ENCODE data around the gene PCK1. TPM values are rescaled to one million over a fixed set of nuclear protein-coding genes. Genes with fewer than 3 reads are reported as not detected.
A peak's percentile ranks its signal among the peaks of the same experiment; 100 is the strongest.

Gene PCK1
- total RNA-seq, 2 donors from 2014 or later = 272 TPM

- H3K9ac ChIP-seq (ENCODE audit: low read depth in 2 of 2, low read length in 2 of 2) = no peak overlapping the region
- peaks cover 8% of the 10 kb centered on the region for H3K4me1 ChIP-seq
- no peaks in the 10 kb centered on the region for H3K9me3 ChIP-seq
- H3K27me3 ChIP-seq = no peaks in the 10 kb centered on the region
- intact Hi-C loops (cut with DNase I) = no loop called here
- H3K36me3 ChIP-seq = no peaks in the 10 kb centered on the region
- no peak for DNase-seq
- H3K4me3 ChIP-seq = no peak overlapping the region
- TF ChIP-seq, protein P1, sequence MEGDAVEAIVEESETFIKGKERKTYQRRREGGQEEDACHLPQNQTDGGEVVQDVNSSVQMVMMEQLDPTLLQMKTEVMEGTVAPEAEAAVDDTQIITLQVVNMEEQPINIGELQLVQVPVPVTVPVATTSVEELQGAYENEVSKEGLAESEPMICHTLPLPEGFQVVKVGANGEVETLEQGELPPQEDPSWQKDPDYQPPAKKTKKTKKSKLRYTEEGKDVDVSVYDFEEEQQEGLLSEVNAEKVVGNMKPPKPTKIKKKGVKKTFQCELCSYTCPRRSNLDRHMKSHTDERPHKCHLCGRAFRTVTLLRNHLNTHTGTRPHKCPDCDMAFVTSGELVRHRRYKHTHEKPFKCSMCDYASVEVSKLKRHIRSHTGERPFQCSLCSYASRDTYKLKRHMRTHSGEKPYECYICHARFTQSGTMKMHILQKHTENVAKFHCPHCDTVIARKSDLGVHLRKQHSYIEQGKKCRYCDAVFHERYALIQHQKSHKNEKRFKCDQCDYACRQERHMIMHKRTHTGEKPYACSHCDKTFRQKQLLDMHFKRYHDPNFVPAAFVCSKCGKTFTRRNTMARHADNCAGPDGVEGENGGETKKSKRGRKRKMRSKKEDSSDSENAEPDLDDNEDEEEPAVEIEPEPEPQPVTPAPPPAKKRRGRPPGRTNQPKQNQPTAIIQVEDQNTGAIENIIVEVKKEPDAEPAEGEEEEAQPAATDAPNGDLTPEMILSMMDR (IDR thresholded peaks at IDR 0.05) = no peak
- no peak overlapping the region for H3K27ac ChIP-seq
These were observed 27.1 kb downstream of the PCK1 start for GRCh38 chr20:57587989-57588377.

DNA sequence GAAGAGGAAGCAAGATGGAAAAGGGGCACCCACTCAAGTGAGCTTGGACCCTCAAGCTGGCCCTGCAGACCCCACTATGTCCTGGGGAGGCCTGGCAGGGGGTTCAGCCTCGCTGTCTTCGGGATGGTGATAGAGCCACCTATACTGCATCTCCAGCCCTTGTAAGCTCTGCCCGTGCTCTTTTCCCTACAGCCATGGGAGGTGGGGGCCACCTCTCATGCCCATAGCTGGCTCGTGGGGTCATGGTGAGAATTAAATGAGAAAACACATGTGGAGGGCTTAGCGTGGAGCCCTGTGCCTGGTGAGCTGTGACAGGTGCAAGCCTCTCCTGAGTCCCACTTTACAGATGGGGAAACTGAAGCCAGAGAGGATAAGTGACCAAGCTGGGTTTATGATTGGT, 27.7 kb downstream of the PCK1 start:
- Histone ChIP-seq H3K4me1 (peaks cover 8% of the 10 kb centered on the region), H3K27ac (no peak overlapping the region), H3K9ac (ENCODE audit: low read depth in 2 of 2, low read length in 2 of 2) (no peak overlapping the region), H3K36me3 (no peaks in the 10 kb centered on the region), H3K9me3 (no peaks in the 10 kb centered on the region), H3K27me3 (no peaks in the 10 kb centered on the region), H3K4me3 (no peak overlapping the region)
- no peak for DNase-seq
- TF ChIP-seq, protein P1 (IDR thresholded peaks at IDR 0.05) = no peak
- intact Hi-C loops (cut with DNase I) = no loop called here

- intact Hi-C loops (cut with DNase I) = no loop called here
- Histone ChIP-seq H3K9ac (ENCODE audit: low read depth in 2 of 2, low read length in 2 of 2) (peak overlapping the region; percentile 65 to 80), H3K4me1 (peaks cover 12% of the 10 kb centered on the region), H3K27me3 (no peaks in the 10 kb centered on the region), H3K4me3 (no peak overlapping the region), H3K9me3 (no peaks in the 10 kb centered on the region), H3K36me3 (no peaks in the 10 kb centered on the region), H3K27ac (peak overlapping the region; percentile 68)
- TF ChIP-seq, protein P1 (IDR thresholded peaks at IDR 0.05) = no peak
- no peak for DNase-seq
These were observed 28.3 kb downstream of the PCK1 start for GRCh38 chr20:57589123-57589727.

DNA sequence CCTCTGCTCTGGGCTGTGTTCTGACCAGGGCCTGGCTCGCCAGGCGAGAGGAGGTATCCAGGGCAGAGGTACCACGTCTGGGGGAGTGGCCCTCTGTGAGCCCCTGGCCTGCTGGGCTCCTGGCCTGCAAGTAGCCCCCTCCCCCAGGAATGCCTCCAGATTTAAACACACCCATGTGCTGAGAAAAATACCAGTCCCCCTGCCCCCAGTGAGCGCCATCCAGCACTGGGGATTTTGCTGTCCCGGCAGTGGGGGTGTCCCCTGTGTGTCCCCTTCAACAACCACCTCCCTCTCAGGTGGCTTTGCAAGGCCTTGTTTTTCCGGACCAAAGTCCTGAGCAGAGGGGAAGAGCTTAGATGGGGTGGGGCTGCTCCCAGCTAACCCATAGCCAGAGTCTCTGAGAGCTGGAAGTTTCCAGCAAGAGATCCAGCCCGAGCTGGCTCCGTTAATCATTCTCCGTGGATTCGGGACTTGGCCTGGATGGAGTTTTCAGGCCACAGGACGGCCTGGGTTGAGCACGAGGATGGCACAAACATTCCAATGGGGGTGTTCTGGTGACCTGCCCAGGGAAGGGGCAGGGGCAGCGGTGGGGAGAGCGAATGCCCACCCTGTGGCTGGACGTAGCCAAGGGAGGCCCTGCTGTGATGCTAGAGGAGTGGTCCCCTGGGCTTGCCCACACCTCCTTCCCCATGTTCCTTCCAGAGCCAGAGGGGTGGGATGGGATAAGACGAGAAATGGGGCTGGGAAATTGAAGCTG, 29.0 kb downstream of the PCK1 start:
- H3K4me3 ChIP-seq = no peak overlapping the region
- no peaks in the 10 kb centered on the region for H3K36me3 ChIP-seq
- DNase-seq = peak; percentile 85
- H3K27ac ChIP-seq = peak overlapping the region; percentile 68
- H3K9me3 ChIP-seq = no peaks in the 10 kb centered on the region
- no peaks in the 10 kb centered on the region for H3K27me3 ChIP-seq
- intact Hi-C loops (cut with DNase I) = loop anchor here (10.0 kb wide), 2 partner anchors 215 to 585 kb away; no protein-coding TSS in a partner anchor
- TF ChIP-seq, protein P1 (IDR thresholded peaks at IDR 0.05) = no peak
- H3K4me1 ChIP-seq = peaks cover 12% of the 10 kb centered on the region
- peak overlapping the region; percentile 65 to 80 for H3K9ac ChIP-seq (ENCODE audit: low read depth in 2 of 2, low read length in 2 of 2)

DNA sequence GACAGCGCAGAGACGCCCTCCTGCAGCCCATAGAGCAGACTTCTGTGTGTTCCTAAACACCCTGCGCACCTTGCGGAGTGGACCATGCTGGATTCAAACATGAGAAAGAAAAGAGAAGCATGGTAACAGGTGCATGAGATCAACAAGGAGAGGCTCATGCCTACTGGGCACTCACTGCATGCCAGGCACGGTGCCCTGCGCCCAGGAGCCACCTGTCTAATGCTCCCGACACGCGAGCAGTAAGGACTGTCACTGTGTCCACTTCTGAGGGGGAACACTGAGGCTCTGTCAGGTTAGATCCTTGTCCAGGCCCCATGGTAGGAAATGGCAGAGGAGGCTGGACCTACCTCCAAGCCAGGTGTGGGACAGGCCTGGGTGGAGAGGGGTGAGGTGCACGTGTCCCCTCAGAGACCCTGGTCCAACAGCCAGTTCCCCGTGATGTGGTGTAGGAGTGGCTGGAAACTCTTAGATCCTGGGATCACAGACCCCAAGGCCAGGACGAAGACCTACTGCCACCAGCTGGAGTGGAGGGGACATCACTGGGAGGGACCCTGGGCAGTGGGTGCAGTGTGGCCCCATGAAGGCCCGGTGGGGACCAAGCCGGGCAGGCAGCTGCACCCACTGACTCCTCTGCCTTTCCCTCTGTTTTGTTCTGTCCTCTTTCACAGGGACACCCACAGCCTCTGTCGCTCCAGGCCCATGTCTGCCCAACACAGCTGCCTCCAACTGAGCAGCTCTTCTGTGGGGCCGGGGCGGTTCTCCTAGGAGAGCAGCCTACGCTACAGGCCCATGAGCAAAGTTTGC, 29.8 kb downstream of the PCK1 start:
- Histone ChIP-seq H3K4me3 (no peak overlapping the region), H3K9ac (ENCODE audit: low read depth in 2 of 2, low read length in 2 of 2) (peak overlapping the region in 1 of 2 donors; percentile 80), H3K36me3 (no peaks in the 10 kb centered on the region), H3K27me3 (no peaks in the 10 kb centered on the region), H3K4me1 (peaks cover 12% of the 10 kb centered on the region), H3K9me3 (no peaks in the 10 kb centered on the region), H3K27ac (peak overlapping the region; percentile 68)
- intact Hi-C loops (cut with DNase I) = loop anchor here (10.0 kb wide), 2 partner anchors 216 to 584 kb away; no protein-coding TSS in a partner anchor
- TF ChIP-seq, protein P1 (IDR thresholded peaks at IDR 0.05) = no peak
- no peak for DNase-seq
